RWPE1 (cell line): ENCODE results near the gene OSBPL9.
"Not testable (repeated sequence)": the region's sequence is repeated elsewhere in the genome, so short reads cannot be mapped to it uniquely, and the experiment has no call there.

Source experiments
- CTCF ChIA-PET: fragments of 350-600 bp; sonication (Branson Sonifier 250); formaldehyde crosslinking; extraction: SDS; loops from one replicate; lab custom pipeline; 2021; lab: Yijun Ruan, JAX
- POLR2A ChIA-PET: fragments of 400-600 bp; formaldehyde crosslinking; extraction: SDS; loops from one replicate; lab custom pipeline; 2020; ENCODE audit warnings: antibody characterized with exemption; ENCODE audit not compliant: low non-redundant PET; lab: Yijun Ruan, JAX
- DNase-seq: peaks from one replicate; pipeline ENCODE4 v3.0.0; 2012; ENCODE audit warnings: low spot score
- H3K27ac ChIP-seq: fragments of 450-650 bp; 2 replicates; pipeline ENCODE4 v1.5.1; 2017
- CTCF ChIP-seq: fragments of 450-650 bp; conservative IDR thresholded peaks from 2 replicates; pipeline ENCODE4 v1.5.1; 2017; ENCODE audit warnings: low read depth, mild to moderate bottlenecking

The OSBPL9 gene

GRCh38 chr1:51600965-51601364 lies 15.9 kb upstream of the OSBPL9 start:
- ChIA-PET POLR2A (no interaction called here), CTCF (no interaction called here)
- DNase-seq = no peak
- no peak for TF ChIP-seq CTCF
- no peak overlapping the region for H3K27ac ChIP-seq

GRCh38 chr1:51605961-51606723 lies 10.8 kb upstream of the OSBPL9 start:
- no peak for TF ChIP-seq CTCF
- ChIA-PET CTCF (no interaction called here), POLR2A (no interaction called here)
- DNase-seq = no peak
- no peak overlapping the region for H3K27ac ChIP-seq

- no peak for DNase-seq
- POLR2A ChIA-PET = no interaction called here
- no peak for TF ChIP-seq CTCF
- no peak overlapping the region for H3K27ac ChIP-seq
- CTCF ChIA-PET = interaction anchor here (0.6 kb wide), 1 partner anchor 430 kb away, joined by 3 read pairs; no protein-coding TSS in a partner anchor
Measured at GRCh38 chr1:51607681-51608095, 9.2 kb upstream of the OSBPL9 start.

GRCh38 chr1:51610104-51610503 lies 6.8 kb upstream of the OSBPL9 start:
- H3K27ac ChIP-seq, DNase-seq, CTCF ChIA-PET, POLR2A ChIA-PET: not testable (repeated sequence)

- ChIA-PET CTCF (no interaction called here), POLR2A (no interaction called here)
- no peak for TF ChIP-seq CTCF
- DNase-seq = no peak
- no peak overlapping the region for H3K27ac ChIP-seq
Measured at GRCh38 chr1:51610637-51611036, 6.3 kb upstream of the OSBPL9 start.

- ChIA-PET CTCF (interaction anchor here (0.6 to 1.4 kb wide), 3 partner anchors 9 to 157 kb away, joined by 3 to 6 read pairs (median 3); no protein-coding TSS in a partner anchor), POLR2A (no interaction called here)
- DNase-seq = no peak
- no peak for TF ChIP-seq CTCF
- H3K27ac ChIP-seq = no peak overlapping the region
Measured at GRCh38 chr1:51612447-51612961, 4.4 kb upstream of the OSBPL9 start.

GRCh38 chr1:51615780-51616291 lies 1.1 kb upstream of the OSBPL9 start:
- no peak overlapping the region for H3K27ac ChIP-seq
- no peak for TF ChIP-seq CTCF
- ChIA-PET POLR2A (no interaction called here), CTCF (interaction anchor here (0.6 kb wide), 1 partner anchor 74 kb away, joined by 6 read pairs; no protein-coding TSS in a partner anchor)
- DNase-seq = no peak
